ENCODE data around the gene MYL2.
"Not testable (repeated sequence)": the region's sequence is repeated elsewhere in the genome, so short reads cannot be mapped to it uniquely, and the experiment has no call there.

Gene MYL2

DNA sequence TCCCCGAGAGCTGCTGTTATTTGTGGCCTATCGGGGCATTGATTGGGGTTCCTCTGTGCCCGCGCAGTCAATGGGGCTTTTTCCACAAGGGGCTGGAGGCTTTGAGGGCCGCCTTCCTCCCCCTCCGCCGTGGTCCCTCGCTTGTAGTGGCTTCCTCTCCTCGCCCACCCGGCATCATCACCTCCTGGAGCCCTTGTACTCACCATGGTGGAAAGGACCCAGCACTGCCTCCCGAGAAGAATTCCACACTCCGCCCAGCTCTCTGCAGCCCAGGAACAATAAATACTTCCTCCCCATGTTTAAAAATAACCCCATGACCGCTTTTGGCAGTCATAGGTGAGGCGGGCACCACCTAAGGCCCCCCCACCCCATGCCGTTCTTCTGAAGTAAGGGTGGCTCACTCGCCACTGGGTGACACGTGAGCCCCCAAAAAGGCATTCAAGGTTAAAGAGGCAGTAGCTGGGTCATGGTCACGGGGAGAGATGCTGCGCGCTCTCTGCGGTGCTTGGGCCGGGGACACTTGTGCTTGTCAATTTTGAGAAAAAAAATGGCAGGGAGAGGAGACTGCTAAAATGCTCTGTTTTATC lies at the start of gene MYL2:
Gene MYL2, minus strand, starts transcription at position 256 of the 587 bp plus-strand sequence. Its CDS starts 50 bp downstream, at position 206.
- DNase-seq, result no peak

DNA sequence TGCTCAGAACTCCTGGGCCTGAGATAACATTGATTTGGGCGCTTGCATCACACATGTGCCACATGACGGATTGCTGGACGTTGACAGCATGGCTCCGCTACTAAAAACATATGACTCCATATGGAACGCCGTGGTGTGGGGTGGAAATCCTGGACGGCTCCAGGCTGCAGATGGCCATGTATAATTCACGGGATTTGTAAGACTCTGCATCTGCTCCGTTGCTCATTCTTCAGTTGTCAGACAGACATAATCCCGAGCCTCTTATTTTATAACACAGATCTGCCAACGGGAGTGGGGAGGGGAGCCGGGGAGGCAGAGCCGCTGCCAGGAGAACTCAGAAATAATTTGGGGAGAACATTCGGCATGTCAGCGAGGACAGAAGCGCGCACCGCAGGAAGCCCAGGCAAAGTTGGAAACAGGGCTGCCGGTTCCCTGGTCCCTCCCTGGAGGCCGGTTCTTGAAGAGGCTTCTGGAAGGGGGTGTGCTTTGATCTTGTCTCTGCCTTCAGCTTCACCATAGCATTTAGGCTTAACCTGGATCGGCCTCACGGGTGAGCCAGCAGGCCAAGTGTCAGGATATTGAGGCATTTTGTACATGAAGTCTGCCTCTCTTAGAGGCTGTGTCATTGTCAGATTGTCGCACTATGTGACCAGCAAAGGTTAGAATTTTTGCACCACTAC lies 45.8 kb upstream of the MYL2 start:
- no peak for DNase-seq

- no peak for DNase-seq
Observed at GRCh38 chr12:110965574-110965973, 45.2 kb upstream of the MYL2 start.

GRCh38 chr12:110960795-110961194 lies 40.4 kb upstream of the MYL2 start:
- DNase-seq, result no peak

- DNase-seq, result no peak
Observed at GRCh38 chr12:110957652-110958051, 37.3 kb upstream of the MYL2 start.

DNA sequence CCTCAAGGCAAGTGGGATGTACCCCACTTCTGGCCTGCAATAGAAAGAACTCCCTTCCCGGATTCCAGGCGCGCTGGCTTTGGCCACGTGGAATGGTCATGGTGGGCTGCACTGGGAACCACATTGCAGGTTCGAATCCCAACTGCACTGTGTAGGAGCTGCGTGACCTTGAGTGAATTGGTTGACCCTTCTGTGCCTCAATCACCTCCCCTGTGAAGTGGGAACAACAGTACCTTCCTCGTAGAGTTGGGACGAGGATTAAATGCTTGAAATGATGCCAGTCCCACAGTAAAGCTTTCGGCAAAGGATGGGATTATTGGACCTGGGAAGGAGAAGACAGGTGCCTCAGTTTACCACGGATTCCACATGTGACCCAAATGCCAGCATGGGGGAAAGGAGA lies 36.8 kb upstream of the MYL2 start:
- DNase-seq, result no peak

DNA sequence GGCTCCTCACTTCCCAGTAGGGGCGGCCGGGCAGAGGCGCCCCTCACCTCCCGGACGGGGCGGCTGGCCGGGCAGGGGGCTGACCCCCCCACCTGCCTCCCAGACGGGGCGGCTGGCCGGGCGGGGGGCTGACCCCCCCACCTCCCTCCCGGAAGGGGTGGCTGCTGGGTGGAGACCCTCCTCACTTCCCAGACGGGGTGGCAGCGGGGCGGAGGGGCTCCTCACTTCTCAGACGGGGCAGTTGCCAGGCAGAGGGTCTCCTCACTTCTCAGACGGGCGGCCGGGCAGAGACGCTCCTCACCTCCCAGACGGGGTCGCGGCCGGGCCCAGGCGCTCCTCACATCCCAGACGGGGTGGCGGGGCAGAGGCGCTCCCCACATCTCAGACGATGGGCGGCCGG lies 30.5 kb upstream of the MYL2 start:
- DNase-seq, result not testable (repeated sequence)

- DNase-seq, result not testable (repeated sequence)
Observed at GRCh38 chr12:110950466-110950865, 30.1 kb upstream of the MYL2 start.

- DNase-seq, result no peak
Observed at GRCh38 chr12:110948041-110948440, 27.7 kb upstream of the MYL2 start.

DNA sequence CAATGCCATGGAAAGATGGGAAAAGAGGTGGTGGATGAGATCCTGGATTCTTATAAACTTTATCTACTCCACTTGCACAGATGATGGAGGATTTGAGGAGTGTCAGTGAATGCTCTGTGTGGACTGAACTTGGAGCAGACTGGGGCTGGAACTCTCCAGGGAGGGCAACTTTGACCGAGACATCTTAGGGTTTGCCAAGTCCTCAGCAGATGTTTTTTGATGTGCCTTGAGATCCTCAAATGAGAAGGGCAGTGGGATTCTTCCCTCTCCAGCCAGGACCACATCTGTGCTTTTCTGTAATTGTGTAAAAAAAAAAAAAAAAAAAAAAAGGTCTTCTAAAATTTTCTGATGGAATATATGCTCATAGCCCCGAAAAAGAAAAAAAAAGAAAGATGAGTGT lies 23.0 kb upstream of the MYL2 start:
- no peak for DNase-seq

DNA sequence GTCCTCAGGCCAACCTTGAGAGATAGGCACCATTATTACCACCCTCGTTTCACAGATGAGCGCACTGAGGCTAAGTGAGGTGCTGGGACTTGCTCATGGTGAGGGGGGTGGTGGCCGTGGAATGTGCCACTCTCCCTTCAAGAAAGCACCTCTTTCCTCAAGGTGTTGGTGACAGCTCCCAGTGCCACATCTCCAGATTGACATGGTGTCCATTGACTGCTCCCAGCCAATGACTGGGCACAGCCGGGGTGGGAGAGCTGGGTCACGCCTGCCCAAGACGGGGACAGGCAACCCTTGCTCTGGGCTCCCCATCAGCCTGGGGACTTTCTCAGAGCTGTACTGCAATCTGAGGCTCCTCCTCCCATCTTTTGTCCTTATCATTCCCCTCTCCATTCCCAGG lies 21.0 kb upstream of the MYL2 start:
- DNase-seq, result no peak

- DNase-seq, result no peak
Observed at GRCh38 chr12:110940933-110941332, 20.6 kb upstream of the MYL2 start.

GRCh38 chr12:110940296-110940695 lies 19.9 kb upstream of the MYL2 start:
- no peak for DNase-seq

DNA sequence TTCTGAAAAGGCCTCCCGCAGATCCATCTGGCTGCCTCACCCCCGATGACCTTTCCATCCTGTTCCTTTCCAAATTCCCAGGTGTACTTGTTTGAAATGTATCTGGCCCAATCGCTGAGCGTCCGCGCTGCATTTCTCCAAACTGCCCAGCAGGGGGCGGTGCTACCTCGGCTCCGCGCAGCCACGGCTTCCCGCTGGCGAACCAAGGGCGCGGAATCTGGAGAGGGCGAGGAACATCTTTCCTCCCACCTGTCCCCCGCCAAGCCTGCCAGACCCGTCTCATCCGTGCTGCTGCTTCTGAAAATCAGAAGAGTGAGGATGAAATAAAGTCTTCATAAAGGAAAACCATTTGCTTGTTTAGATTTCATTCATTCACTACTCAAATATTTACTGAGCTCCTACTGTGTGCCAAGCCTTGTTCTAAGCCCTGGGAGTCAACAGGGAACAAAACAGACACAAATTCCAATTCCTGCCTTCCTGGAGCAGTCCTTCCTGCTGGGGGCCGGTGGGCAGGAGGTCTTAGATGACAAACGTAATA lies 16.8 kb upstream of the MYL2 start:
- DNase-seq, result peak; percentile 43

- no peak for DNase-seq
Observed at GRCh38 chr12:110936367-110937103, 16.2 kb upstream of the MYL2 start.

- DNase-seq, result no peak
Observed at GRCh38 chr12:110935588-110935987, 15.2 kb upstream of the MYL2 start.

DNA sequence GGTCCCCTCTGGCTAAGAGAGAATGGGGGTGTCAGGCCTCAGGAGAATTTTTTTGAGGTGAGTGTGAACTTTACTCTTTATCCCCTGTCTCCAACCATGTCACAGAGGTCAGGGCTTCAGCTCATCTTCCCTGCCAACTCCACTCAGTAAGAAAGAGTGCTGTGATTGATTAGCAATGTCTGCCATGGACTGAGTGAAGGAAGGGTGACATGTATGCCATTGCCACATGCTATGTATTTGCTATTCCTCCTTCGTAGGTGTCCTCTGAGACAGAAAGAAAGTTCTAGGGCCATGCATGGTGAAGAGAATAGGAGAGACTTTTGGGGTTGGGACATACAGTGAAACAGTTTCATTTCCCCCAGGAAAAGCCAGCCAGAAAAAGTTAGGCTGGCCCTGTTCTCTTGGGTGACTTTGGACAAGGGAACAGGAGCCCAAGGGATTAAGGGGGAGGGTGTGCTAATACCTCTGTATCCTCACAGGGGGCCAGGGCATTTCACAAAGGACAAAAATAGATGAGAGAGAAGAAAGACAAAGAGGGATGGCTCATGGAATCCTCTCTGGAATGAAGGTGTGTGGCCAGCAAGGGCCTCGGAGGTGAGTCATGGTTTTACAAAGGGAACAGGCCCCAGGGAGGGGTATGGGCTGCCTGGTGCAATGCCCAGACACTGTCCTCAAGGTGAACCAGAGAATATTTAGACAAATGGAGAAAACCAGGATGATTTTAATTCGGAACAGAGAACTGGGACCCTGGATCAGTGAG lies 13.9 kb upstream of the MYL2 start:
- DNase-seq, result no peak

DNA sequence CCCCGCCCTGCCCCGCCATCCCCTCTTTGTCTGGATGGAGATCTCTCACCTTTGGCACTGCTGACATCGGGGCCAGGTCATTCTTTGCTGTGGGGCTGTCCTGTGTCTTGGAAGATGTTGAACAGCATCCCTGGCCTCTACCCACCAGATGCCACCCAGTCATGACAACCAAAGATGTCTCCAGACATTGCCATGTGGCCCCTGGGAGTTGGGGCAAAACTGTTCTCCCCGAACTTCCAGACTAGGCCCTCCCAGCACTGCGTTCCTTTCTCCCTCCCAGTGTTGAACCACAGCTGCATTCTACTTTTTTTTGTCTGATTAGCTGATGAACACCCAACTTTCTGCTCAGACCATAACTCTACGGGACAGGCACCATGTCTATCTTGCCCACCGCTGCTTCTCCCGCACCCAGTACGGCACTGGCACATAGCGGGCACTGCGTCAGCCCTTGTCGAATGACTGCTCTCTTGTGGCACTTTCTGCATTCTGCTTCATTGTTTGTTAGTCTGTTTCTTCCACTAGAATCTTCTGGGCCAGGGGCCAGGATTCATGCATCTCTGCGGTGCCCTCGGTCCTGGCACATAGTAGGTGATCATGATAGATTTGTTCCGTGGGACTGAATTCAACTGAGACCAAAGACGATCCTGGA lies 13.1 kb upstream of the MYL2 start:
- DNase-seq, result no peak

DNA sequence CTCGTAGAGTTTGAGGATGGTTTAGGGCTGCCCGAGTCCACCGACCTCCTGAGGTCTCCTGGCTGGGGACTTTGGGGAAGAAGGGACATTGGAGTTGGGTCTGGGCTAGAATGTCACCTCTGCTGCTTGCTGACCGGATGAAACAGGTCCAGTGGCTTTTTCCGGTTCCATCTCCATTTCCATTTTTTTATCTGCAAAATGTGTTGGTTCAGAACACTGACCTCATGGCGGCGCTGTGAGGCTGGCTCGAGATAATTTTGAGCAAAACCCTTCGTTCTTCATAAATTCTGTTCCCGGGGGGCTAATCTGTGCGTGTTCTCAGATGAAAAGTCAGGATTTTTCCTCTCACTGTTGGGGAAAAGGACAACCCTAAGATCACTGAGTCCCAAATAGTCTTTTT lies 11.7 kb upstream of the MYL2 start:
- DNase-seq, result no peak

DNA sequence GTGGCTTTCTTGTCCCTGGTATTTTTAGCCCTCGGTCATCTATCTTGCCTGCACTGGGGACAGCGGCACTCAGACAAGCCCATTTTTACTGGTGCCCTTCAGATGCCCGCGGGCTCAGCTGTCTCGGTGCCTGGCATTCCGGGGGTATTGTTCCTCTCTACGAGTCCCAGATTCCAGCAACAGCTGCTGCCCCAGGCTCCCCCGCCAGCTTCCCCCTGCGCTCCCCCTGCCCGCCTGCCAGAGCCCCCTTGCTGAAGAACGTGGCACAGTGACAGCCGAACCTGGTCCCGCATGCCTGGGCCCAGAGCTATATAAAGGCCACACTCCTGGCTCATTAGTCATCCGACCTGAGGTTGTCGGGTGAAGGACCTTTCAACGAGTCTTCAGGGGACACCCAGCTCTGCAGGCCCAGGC lies 10.9 kb upstream of the MYL2 start:
- DNase-seq, result no peak

- no peak for DNase-seq
Observed at GRCh38 chr12:110930348-110931314, 10.3 kb upstream of the MYL2 start.
